Mesothelial cell of epicardium (in vitro differentiated cells): ENCODE data around the gene ASB5. TPM values are rescaled to one million over a fixed set of nuclear protein-coding genes. Genes with fewer than 3 reads are reported as not detected.

Experiments used
- DNase-seq, 2 experiments: peaks; one replicate each; pipeline ENCODE4 v3.0.0; 2021; ENCODE audit warnings: low spot score in 2 of 2; ENCODE audit not compliant: unreplicated experiment in 2 of 2
- H3K27ac Mint-ChIP-seq: 2 replicates; pipeline ENCODE4 v1.8.0; 2021; ENCODE audit warnings: mixed read lengths
- H3K27me3 Mint-ChIP-seq: 2 replicates; pipeline ENCODE4 v1.8.0; 2021; ENCODE audit warnings: low read depth, mixed read lengths
- H3K36me3 Mint-ChIP-seq: 2 replicates; pipeline ENCODE4 v1.8.0; 2021; ENCODE audit warnings: mixed read lengths
- H3K4me1 Mint-ChIP-seq: 2 replicates; pipeline ENCODE4 v1.8.0; 2021; ENCODE audit warnings: mixed read lengths
- H3K4me3 Mint-ChIP-seq: 2 replicates; pipeline ENCODE4 v1.8.0; 2021; ENCODE audit warnings: mild to moderate bottlenecking, moderate library complexity, mixed read lengths
- H3K9me3 Mint-ChIP-seq: 2 replicates; pipeline ENCODE4 v1.8.0; 2021; ENCODE audit warnings: mixed read lengths
- total RNA-seq: library from RNA; stranded (reverse); gene quantifications from 3 replicates; pipeline ENCODE4 v1.2.1, GENCODE V29; 2021
- TF ChIP-seq, protein P1 (sequence below): fragments of 200-600 bp; sonication (generic); IDR thresholded peaks from one replicate; pipeline ENCODE4 v1.5.0; 2021; ENCODE audit warnings: antibody characterized with exemption; ENCODE audit not compliant: unreplicated experiment

The ASB5 gene, protein sequence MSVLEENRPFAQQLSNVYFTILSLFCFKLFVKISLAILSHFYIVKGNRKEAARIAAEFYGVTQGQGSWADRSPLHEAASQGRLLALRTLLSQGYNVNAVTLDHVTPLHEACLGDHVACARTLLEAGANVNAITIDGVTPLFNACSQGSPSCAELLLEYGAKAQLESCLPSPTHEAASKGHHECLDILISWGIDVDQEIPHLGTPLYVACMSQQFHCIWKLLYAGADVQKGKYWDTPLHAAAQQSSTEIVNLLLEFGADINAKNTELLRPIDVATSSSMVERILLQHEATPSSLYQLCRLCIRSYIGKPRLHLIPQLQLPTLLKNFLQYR
- total RNA-seq, result not detected in 3 replicates

DNA sequence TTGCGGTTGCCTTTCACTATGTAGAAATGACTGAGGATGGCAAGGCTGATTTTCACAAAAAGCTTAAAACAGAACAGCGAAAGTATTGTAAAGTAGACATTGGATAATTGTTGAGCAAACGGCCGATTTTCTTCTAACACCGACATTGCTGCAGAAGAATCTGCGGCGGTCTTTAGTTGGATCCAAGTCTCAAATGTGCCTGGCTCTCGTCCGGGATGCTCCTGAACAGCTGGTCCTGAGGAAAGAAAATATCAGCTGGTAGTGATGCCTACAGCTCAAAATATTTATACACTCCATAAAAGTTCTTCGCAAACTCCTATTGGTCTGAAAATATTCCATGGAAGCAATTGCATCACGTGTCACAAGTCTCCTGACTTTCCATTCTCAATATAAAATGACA is at the start of gene ASB5:
Gene ASB5 (minus strand): TSS at position 260 of the 400 bp plus-strand sequence. CDS start 114 bp downstream, at position 146.
- H3K4me1 Mint-ChIP-seq, result no peaks in the 10 kb centered on the region
- H3K27ac Mint-ChIP-seq, result no peak within 1 kb of the TSS
- H3K4me3 Mint-ChIP-seq, result no peak within 1 kb of the TSS
- DNase-seq, result no peak
- no peaks in the 10 kb centered on the region for H3K9me3 Mint-ChIP-seq
- no peaks in the 10 kb centered on the region for H3K36me3 Mint-ChIP-seq
- H3K27me3 Mint-ChIP-seq, result no peaks in the 10 kb centered on the region
- TF ChIP-seq, protein P1, sequence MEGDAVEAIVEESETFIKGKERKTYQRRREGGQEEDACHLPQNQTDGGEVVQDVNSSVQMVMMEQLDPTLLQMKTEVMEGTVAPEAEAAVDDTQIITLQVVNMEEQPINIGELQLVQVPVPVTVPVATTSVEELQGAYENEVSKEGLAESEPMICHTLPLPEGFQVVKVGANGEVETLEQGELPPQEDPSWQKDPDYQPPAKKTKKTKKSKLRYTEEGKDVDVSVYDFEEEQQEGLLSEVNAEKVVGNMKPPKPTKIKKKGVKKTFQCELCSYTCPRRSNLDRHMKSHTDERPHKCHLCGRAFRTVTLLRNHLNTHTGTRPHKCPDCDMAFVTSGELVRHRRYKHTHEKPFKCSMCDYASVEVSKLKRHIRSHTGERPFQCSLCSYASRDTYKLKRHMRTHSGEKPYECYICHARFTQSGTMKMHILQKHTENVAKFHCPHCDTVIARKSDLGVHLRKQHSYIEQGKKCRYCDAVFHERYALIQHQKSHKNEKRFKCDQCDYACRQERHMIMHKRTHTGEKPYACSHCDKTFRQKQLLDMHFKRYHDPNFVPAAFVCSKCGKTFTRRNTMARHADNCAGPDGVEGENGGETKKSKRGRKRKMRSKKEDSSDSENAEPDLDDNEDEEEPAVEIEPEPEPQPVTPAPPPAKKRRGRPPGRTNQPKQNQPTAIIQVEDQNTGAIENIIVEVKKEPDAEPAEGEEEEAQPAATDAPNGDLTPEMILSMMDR, result no peak

DNA sequence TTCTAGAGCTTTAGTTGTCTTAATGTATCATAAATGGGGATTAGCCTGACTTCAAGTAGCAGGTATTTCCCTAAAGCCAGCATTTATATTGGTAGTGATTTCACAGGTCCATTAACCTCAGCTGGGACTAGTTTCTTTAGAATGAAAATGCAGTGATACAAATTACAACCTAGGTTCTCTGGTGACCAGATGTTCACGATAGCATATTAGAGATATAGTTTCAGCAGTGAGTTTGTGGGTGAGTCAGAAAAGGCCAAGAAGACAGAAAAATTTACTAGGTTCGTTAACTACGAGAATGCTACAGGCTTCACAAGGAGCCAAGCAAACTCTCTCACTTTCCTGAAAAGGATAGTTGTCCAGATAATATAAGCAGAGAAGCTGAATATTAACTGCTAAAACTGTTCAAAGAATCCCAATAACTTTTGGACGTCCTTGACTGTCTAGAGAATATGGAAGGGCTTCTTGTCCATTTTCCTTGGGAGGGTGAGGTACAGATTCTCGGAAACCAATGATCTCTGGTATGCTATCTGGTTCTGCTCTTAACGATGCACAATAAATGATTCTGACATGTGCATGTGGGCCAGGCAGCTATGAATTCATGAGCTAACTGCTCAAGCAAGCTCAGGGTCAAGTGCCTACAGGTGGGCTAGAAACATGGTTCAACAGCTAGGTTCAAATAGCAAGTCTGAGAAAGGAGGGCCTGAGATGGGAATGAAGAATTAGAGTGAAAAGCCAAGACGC is 44.7 kb upstream of the ASB5 start:
- no peaks in the 10 kb centered on the region for H3K4me1 Mint-ChIP-seq
- no peak overlapping the region for H3K4me3 Mint-ChIP-seq

DNA sequence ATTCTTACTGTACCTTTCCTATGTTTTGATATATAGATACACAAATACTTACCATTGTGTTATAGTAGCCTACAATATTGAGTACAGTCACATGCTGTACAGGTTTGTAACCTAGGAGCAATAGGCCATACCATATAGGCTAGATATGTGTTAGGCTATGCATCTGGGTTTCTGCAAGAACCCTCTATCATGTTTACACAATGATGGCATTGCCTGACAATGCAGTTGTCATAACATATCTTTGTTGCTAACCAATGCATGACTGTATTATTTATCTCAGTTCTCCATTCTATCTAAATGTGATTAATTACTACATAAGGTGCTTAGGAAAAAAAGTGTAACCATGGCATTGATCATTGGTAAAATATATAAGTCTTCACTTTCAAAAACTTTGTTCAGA is 40.8 kb upstream of the ASB5 start:
- H3K4me1 Mint-ChIP-seq, result no peaks in the 10 kb centered on the region
- no peak for DNase-seq
- H3K27ac Mint-ChIP-seq, result no peak overlapping the region
- no peaks in the 10 kb centered on the region for H3K36me3 Mint-ChIP-seq
- H3K9me3 Mint-ChIP-seq, result no peaks in the 10 kb centered on the region
- peaks cover 2% of the 10 kb centered on the region for H3K27me3 Mint-ChIP-seq
- TF ChIP-seq, protein P1, result no peak
- H3K4me3 Mint-ChIP-seq, result no peak overlapping the region

More for the DNA sequence above, 44.7 kb upstream of the ASB5 start:
- DNase-seq, result no peak
- peaks cover 2% of the 10 kb centered on the region for H3K27me3 Mint-ChIP-seq
- no peaks in the 10 kb centered on the region for H3K9me3 Mint-ChIP-seq
- H3K36me3 Mint-ChIP-seq, result no peaks in the 10 kb centered on the region
- TF ChIP-seq, protein P1, result no peak
- H3K27ac Mint-ChIP-seq, result no peak overlapping the region

DNA sequence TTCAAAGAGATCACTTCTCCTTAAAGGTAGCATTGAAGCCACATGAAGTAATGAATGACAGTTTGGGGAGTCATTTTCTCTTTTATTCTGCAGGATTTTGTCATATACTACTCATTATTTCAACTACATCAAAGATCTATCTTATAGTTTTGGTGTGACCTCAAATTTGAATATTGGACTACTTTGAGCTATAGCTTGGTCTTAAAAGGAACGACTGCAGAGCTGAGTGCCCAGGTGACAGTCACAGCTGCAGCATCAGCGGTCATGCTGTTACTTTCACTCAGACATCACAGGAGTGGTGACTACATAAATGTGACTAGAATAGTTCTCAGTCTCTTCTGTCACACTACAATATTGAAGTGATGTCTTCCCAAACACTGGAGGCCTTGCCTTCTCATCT is 40.0 kb upstream of the ASB5 start:
- peaks cover 2% of the 10 kb centered on the region for H3K27me3 Mint-ChIP-seq
- H3K9me3 Mint-ChIP-seq, result no peaks in the 10 kb centered on the region
- TF ChIP-seq, protein P1, result no peak

DNA sequence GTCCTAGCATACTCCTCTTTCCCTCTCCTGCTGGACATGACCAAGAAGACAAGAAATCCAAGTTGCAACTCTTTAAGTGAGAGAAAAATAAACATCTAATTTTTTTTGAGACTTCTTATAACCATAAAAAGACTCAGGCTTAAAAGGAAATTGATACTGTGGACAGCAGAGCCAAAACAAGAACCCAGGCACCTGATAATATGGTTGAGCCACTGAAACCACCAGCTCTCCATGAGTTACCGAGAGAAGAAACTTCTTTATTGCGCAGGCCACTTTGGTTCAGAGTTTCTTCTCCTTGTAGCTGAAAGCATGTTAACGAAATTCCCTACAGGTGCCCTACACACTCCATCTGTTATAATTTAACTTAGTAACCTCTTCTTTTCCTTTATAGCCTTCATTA is 39.4 kb upstream of the ASB5 start:
- Mint-ChIP-seq H3K4me3 (no peak overlapping the region), H3K4me1 (no peaks in the 10 kb centered on the region), H3K36me3 (no peaks in the 10 kb centered on the region), H3K27me3 (peaks cover 2% of the 10 kb centered on the region), H3K9me3 (no peaks in the 10 kb centered on the region), H3K27ac (no peak overlapping the region)
- TF ChIP-seq, protein P1, result no peak
- DNase-seq, result no peak

More for the DNA sequence above, 40.0 kb upstream of the ASB5 start:
- H3K4me3 Mint-ChIP-seq, result no peak overlapping the region
- DNase-seq, result no peak
- H3K27ac Mint-ChIP-seq, result no peak overlapping the region
- no peaks in the 10 kb centered on the region for H3K36me3 Mint-ChIP-seq
- no peaks in the 10 kb centered on the region for H3K4me1 Mint-ChIP-seq
